K562 (cell line): ENCODE measurements around the gene SLC30A4. TPM values are rescaled to one million over a fixed set of nuclear protein-coding genes. Genes with fewer than 3 reads are reported as not detected.

ENCODE experiments used
- ATAC-seq: fragments of 200-7000 bp; cut with Tn5 transposase; 3 replicates; pipeline ENCODE4 v1.9.1; 2020; ENCODE audit warnings: moderate library complexity
- BruUV-seq: library from RNA; stranded (reverse); fragments of 400-500 nt; replicated peaks from 2 replicates; lab custom pipeline; 2021; lab: Mats Ljungman, UMichigan
- CTCF ChIA-PET: fragments of 300-600 bp; formaldehyde crosslinking; extraction: SDS; loops from one replicate; lab custom pipeline; 2021; ENCODE audit warnings: low intra/inter-chr PET ratio; lab: Yijun Ruan, JAX
- POLR2A ChIA-PET: fragments of 300-600, 350-650 bp; sonication (Branson Sonifier 250); formaldehyde crosslinking; extraction: SDS; loops from one replicate; lab custom pipeline; 2021; ENCODE audit warnings: antibody characterized with exemption, inconsistent platforms; lab: Yijun Ruan, JAX
- DNase-seq, 4 experiments: peaks; one replicate each; pipeline versions ENCODE4 v3.0.0 to v3.0.0-alpha.2; 2011 to 2018; ENCODE audit warnings: low spot score in 3 of 4, mixed read lengths in 3 of 4; ENCODE audit errors: extremely low read depth in 1 of 4
- FAIRE-seq: peaks from 2 replicates; lab custom pipeline; 2011; peaks lifted over from hg19 to GRCh38; lab: Jason Lieb, UNC
- H2AFZ ChIP-seq: 2 replicates; pipeline ENCODE4 v1.6.0; 2011; ENCODE audit warnings: low read depth, low read length, control low read depth, inconsistent platforms
- H3K27ac ChIP-seq: fragments of 200-600 bp; 3 replicates; pipeline ENCODE4 v1.8.0; 2011; ENCODE audit warnings: low read depth, mild to moderate bottlenecking, control low read depth, inconsistent platforms, low read length, moderate library complexity, mixed read lengths; ENCODE audit errors: extremely low read depth
- H3K27me3 ChIP-seq, 2 experiments: fragments of 300-600 bp in 1 of 2; 2 replicates in 1 of 2; 3 replicates in 1 of 2; pipeline versions ENCODE4 v1.6.0 to v1.8.0; 2011; ENCODE audit warnings: inconsistent platforms in 2 of 2, low read length in 2 of 2, mild to moderate bottlenecking in 1 of 2, mixed read lengths in 1 of 2, moderate library complexity in 1 of 2; ENCODE audit not compliant: control insufficient read depth in 2 of 2, insufficient read depth in 2 of 2
- H3K36me3 ChIP-seq: fragments of 300-600 bp; 3 replicates; pipeline ENCODE4 v1.8.0; 2011; ENCODE audit warnings: mild to moderate bottlenecking, low read length, inconsistent platforms; ENCODE audit not compliant: control insufficient read depth, insufficient read depth
- H3K4me1 ChIP-seq, 2 experiments: fragments of 200-600 bp in 1 of 2; replicated peaks in 1 of 2; 2 replicates in 1 of 2; 3 replicates in 1 of 2; pipeline versions ENCODE4 v1.5.1 to v1.8.0; 2011; ENCODE audit warnings: inconsistent platforms in 2 of 2, low read length in 2 of 2, mild to moderate bottlenecking in 1 of 2, mixed read lengths in 1 of 2, moderate library complexity in 1 of 2; ENCODE audit not compliant: control insufficient read depth in 2 of 2, insufficient read depth in 2 of 2
- H3K4me2 ChIP-seq: 2 replicates; pipeline ENCODE4 v1.6.1; 2011; ENCODE audit warnings: low read length, control low read depth, inconsistent platforms, mixed read lengths; ENCODE audit not compliant: insufficient read depth
- H3K4me3 ChIP-seq: fragments of 200-600 bp; sonication (generic), shearing (Covaris generic); 2 replicates; pipeline ENCODE4 v1.5.1; 2016; ENCODE audit warnings: control low read depth, inconsistent platforms
- H3K79me2 ChIP-seq: fragments of 200-600 bp; 3 replicates; pipeline ENCODE4 v1.8.0; 2011; ENCODE audit warnings: low read length, inconsistent platforms; ENCODE audit not compliant: control insufficient read depth, insufficient read depth
- H3K9ac ChIP-seq, 2 experiments: 2 replicates each; pipeline versions ENCODE4 v1.6.0 to v1.6.1; 2011; ENCODE audit warnings: low read depth in 2 of 2, low read length in 2 of 2, control low read depth in 1 of 2, inconsistent platforms in 1 of 2, mild to moderate bottlenecking in 1 of 2, mixed read lengths in 1 of 2; ENCODE audit not compliant: insufficient read depth in 1 of 2
- H3K9me1 ChIP-seq: one replicate; pipeline ENCODE4 v1.6.0; 2011; ENCODE audit warnings: inconsistent platforms, mild to moderate bottlenecking, low read length, moderate library complexity; ENCODE audit not compliant: control insufficient read depth, insufficient read depth
- H3K9me3 ChIP-seq: replicated peaks from 2 replicates; pipeline ENCODE4 v1.5.1; 2011; ENCODE audit warnings: low read depth, low read length, inconsistent platforms; ENCODE audit not compliant: control insufficient read depth, insufficient read depth
- H4K20me1 ChIP-seq: replicated peaks from 2 replicates; pipeline ENCODE4 v1.6.1; 2011; ENCODE audit warnings: low read length, inconsistent platforms, mixed read lengths; ENCODE audit not compliant: control insufficient read depth, insufficient read depth
- POLR2A ChIP-seq: fragments of 450-650 bp; conservative IDR thresholded peaks from 2 replicates; pipeline ENCODE4 v1.6.1; 2016
- RAD21 ChIP-seq, 2 experiments: fragments of 250-450 bp in 1 of 2; fragments of 450-650 bp in 1 of 2; sonication (Bioruptor Pico) in 1 of 2; formaldehyde crosslinking in 1 of 2; IDR thresholded peaks in 1 of 2; conservative IDR thresholded peaks in 1 of 2; 2 replicates each; pipeline versions ENCODE4 v1.4.0 to v1.8.0; 2020 to 2022; ENCODE audit warnings: mild to moderate bottlenecking in 2 of 2, moderate library complexity in 1 of 2
- WGBS: fragments of 100-300 bp; shearing (Covaris generic); methylation state at CpG from one replicate; pipeline ENCODE4 v1.1.6; 2016; ENCODE audit warnings: low coverage, mixed read lengths; ENCODE audit not compliant: insufficient coverage; ENCODE audit errors: missing lambda C conversion rate; 5-methylcytosine and 5-hydroxymethylcytosine counted together
- in situ Hi-C: fragments of 300-500 bp; cut with MboI; formaldehyde crosslinking; loops from 4 replicates; pipeline ENCODE4 v1.15.0; 2018; ENCODE audit warnings: inconsistent platforms, mixed read lengths
- intact Hi-C: fragments of 100-400 bp; cut with micrococcal nuclease; formaldehyde crosslinking; loops from 2 replicates; pipeline ENCODE4 v1.14.2; 2022
- polyA plus RNA-seq, 8 experiments: library from polyadenylated mRNA; depleted of rRNA in 4 of 8; stranded (reverse) in 5 of 8; unstranded in 3 of 8; fragments of >200 nt; fragmentation: Nextera tagmentation in 2 of 8; fragmentation: Illumina TruSeq in 1 of 8; extraction: Ambion mirVana in 2 of 8; extraction: Trizol in 1 of 8; gene quantifications; 2 replicates each; pipeline versions ENCODE4 v1.2.1 to v1.2.3, GENCODE V29; 2011 to 2014; ENCODE audit warnings: inconsistent platforms in 1 of 8, missing spikeins in 1 of 8
- total RNA-seq, 7 experiments: library from RNA; depleted of rRNA in 6 of 7; stranded (reverse); fragments of >200 nt in 6 of 7; fragmentation: Illumina TruSeq in 2 of 7; extraction: Trizol in 2 of 7; gene quantifications; 2 replicates each; pipeline versions ENCODE4 v1.2.1 to v1.2.3, GENCODE V29; 2011 to 2021; ENCODE audit warnings: low replicate concordance in 1 of 7

SLC30A4 gene
- total and polyA plus RNA-seq, 9 of the 15 experiments (the other 6 are each of a cell fraction or from before 2014, with no cell fraction given) = 0.21 to 0.73 (median 0.36) TPM

- H3K79me2 ChIP-seq = no peaks in the 10 kb centered on the region
- H3K9me1 ChIP-seq = no peaks in the 10 kb centered on the region
- BruUV-seq = no TSS peak
- no peak for DNase-seq
- no peak overlapping the region for H3K4me3 ChIP-seq
- CTCF ChIA-PET = interaction anchor here (0.5 to 5.9 kb wide), 16 partner anchors 24 to 339 kb away, joined by 3 to 168 read pairs (median 7); a partner anchor contains a TSS
- H3K9ac ChIP-seq = no peak overlapping the region
- 18% methylated on average over 5 of the region's 5 CpGs for WGBS
- no peaks in the 10 kb centered on the region for H4K20me1 ChIP-seq
- in situ Hi-C loops = no loop called here
- no peak overlapping the region for H3K4me2 ChIP-seq
- TF ChIP-seq POLR2A (no peak), RAD21 (CRISPR knock-in tag; conservative IDR thresholded peaks at IDR 0.05 in 1 of 2, IDR thresholded peaks at IDR 0.05 in 1 of 2) (no peak)
- TF ChIP-seq, all 486 proteins: peak for 0
- Histone ChIP-seq H3K9me3 (no peaks in the 10 kb centered on the region; the same call in 1 of the 2 replicates), H3K27ac (no peak overlapping the region), H3K36me3 (no peaks in the 10 kb centered on the region), H2AFZ (no peak overlapping the region), H3K27me3 (peaks cover 0 to 4% of the 10 kb centered on the region in 2 experiments; a peak in 2 of 5 replicates), H3K4me1 (peaks cover 6 to 9% of the 10 kb centered on the region in 2 experiments; a peak in 4 of 5 replicates)
- POLR2A ChIA-PET = interaction anchor here (0.6 to 1.6 kb wide), 4 partner anchors 16 to 292 kb away, joined by 3 to 5 read pairs (median 3); no protein-coding TSS in a partner anchor
- ATAC-seq (no peak), FAIRE-seq (no peak)
- intact Hi-C loops = loop anchor here (1.0 to 5.0 kb wide), 2 partner anchors 150 to 252 kb away; no protein-coding TSS in a partner anchor
Measured at GRCh38 chr15:45457220-45457619, 65.3 kb downstream of the SLC30A4 start.
